Loucy (cell line): ENCODE data around the gene ATG7.

Source experiments
- CTCF ChIP-seq: fragments of 200-600 bp; sonication (generic); conservative IDR thresholded peaks from 2 replicates; pipeline ENCODE4 v1.5.1; 2014; ENCODE audit warnings: mild to moderate bottlenecking, antibody characterized with exemption, low read length
- EZH2phosphoT487 ChIP-seq: fragments of 200-600 bp; IDR thresholded peaks from 2 replicates; pipeline ENCODE4 v1.6.1; 2018; ENCODE audit warnings: antibody characterized with exemption, mild to moderate bottlenecking, moderate library complexity, borderline replicate concordance

GRCh38 chr3:11434017-11434526, 161.9 kb downstream of the ATG7 start:
- no peak for TF ChIP-seq CTCF
- TF ChIP-seq EZH2phosphoT487 = no peak
